Suprapubic skin (tissue), 4 donors: ENCODE measurements around the gene CDH4.

Experiments
- CTCF ChIP-seq, 2 donors: fragments of 200-600 bp in 1 of 2; fragments of 450-650 bp in 1 of 2; sonication (generic) in 1 of 2; IDR thresholded peaks; one replicate each; pipeline ENCODE4 v1.5.1; 2016 to 2019; ENCODE audit warnings: antibody characterized with exemption in 2 of 2, mild to moderate bottlenecking in 1 of 2, moderate library complexity in 1 of 2
- EP300 ChIP-seq: sonication (generic); formaldehyde crosslinking; IDR thresholded peaks from one replicate; pipeline ENCODE4 v1.6.1; 2017; ENCODE audit warnings: antibody characterized with exemption
- POLR2A ChIP-seq, 2 donors: fragments of 450-650 bp; IDR thresholded peaks; one replicate each; pipeline ENCODE4 v1.6.1; 2017; ENCODE audit warnings: antibody characterized with exemption in 2 of 2, mild to moderate bottlenecking in 2 of 2, moderate library complexity in 2 of 2
- POLR2AphosphoS5 ChIP-seq, 3 donors: sonication (generic); formaldehyde crosslinking; IDR thresholded peaks; one replicate each; pipeline ENCODE4 v1.6.1; 2017; ENCODE audit warnings: antibody characterized with exemption in 3 of 3

- TF ChIP-seq POLR2AphosphoS5 (IDR thresholded peaks at IDR 0.05) = no peak
- no peak for TF ChIP-seq POLR2A (IDR thresholded peaks at IDR 0.05)
- no peak for TF ChIP-seq CTCF (IDR thresholded peaks at IDR 0.05)
- no peak for TF ChIP-seq EP300
Measured at GRCh38 chr20:61762886-61763739, 511.1 kb downstream of the CDH4 start.
